Stimulated activated CD8-positive, alpha-beta memory T cell treated with anti-CD3 and anti-CD28 coated beads, Interleukin-15, amount 100 ng/mL, for 48 hours (primary cell): ENCODE data around the gene ISCA2.
"Not testable (repeated sequence)": the region's sequence is repeated elsewhere in the genome, so short reads cannot be mapped to it uniquely, and the experiment has no call there.

ENCODE experiments used
- DNase-seq, 2 donors: peaks; one replicate each; pipeline ENCODE4 v3.0.0-alpha.2; 2020; ENCODE audit warnings: low read depth in 2 of 2

Gene ISCA2

DNA sequence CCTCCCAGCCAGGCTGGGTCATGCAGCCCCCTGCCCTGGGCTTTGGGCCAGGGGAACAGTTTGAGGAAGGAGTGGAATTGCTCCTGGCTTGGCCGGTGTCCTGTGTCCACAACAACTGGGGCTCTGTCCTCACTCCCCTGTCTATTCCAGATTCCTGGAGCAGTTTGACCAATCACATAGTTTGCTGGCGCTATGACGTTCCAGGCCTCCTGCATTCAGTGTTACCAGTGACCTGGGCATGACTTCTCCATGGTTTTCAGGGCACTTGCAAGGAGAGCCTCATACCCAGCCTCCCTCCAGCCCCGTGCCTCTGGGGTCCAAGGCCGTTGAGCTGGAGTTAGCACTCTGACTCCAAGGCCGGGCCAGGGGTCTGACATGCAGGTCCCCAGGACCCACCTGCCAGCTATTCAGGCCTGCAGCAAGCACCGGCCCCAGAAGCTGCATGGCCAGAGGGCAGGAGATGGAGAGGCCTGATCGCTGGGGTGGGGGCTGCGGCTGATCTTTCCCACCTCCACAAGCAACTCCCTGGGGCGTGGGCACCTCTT, 34.2 kb downstream of the ISCA2 start:
- DNase-seq: no peak

DNA sequence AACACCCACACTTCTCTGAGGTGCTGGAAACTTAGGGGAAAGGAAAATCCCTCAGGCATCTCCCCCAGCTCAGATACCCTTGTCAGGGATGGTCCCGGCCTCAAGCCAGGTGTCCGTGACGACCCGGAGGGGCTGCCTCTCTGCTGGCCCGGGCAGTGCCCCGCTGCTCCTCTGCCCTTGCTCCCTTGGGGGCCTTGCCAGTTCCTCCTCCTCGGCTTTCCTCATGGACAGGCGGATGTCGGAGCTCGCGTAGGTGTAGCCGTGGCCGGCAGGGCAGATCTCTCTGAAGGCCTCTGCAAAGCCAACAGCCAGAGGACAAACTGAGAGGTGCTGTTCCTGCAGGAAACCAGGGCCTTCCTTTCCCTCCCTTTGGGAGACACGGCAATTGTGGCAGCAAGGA, 34.8 kb downstream of the ISCA2 start:
- no peak for DNase-seq

GRCh38 chr14:74528886-74529285, 35.3 kb downstream of the ISCA2 start:
- DNase-seq: no peak

DNA sequence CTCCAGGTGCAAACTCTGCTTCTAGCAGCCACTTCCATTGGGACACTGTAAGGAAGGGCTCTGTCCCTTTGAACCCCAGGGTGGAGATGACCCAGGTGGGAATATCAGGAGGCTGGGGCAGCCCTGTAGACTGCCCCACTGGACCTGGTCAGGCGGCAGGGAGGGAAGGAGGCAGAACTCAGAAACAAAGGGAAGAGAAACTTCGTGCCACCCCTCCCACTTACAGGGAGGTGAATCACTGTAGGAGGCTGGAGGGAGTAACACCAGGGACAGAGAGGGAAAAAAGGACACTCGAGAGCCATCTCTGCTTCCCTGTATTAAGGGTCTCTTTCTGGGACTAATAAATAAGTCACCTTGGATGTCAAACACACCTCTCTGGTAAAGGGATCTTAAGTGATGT, 37.4 kb downstream of the ISCA2 start:
- no peak for DNase-seq

DNA sequence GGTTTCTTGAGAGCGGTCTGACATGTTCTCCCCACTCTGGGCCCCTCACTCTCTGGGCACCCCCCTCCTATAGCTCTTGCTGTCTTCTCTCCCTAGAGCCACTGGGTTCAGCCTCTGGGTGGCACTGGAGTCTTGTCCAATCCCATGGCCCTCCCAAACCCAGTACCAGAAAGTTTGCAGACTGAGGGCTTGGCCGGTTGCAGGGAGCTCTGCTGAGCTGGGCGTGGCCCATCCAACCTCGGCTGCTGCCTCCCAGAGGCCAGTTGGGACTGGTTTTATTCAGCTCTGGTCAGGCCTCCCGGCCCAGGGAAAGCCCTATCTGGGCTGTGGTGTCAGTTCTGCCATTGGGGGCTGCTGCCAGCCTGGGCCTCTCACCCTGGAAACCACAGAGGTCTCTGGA, 37.9 kb downstream of the ISCA2 start:
- DNase-seq: no peak

GRCh38 chr14:74532246-74532645, 38.7 kb downstream of the ISCA2 start:
- no peak for DNase-seq

GRCh38 chr14:74533576-74533975, 40.0 kb downstream of the ISCA2 start:
- no peak for DNase-seq

- DNase-seq: no peak
These were observed 42.3 kb downstream of the ISCA2 start for GRCh38 chr14:74535756-74536325.

GRCh38 chr14:74536336-74536735, 42.8 kb downstream of the ISCA2 start:
- DNase-seq: not testable (repeated sequence)

DNA sequence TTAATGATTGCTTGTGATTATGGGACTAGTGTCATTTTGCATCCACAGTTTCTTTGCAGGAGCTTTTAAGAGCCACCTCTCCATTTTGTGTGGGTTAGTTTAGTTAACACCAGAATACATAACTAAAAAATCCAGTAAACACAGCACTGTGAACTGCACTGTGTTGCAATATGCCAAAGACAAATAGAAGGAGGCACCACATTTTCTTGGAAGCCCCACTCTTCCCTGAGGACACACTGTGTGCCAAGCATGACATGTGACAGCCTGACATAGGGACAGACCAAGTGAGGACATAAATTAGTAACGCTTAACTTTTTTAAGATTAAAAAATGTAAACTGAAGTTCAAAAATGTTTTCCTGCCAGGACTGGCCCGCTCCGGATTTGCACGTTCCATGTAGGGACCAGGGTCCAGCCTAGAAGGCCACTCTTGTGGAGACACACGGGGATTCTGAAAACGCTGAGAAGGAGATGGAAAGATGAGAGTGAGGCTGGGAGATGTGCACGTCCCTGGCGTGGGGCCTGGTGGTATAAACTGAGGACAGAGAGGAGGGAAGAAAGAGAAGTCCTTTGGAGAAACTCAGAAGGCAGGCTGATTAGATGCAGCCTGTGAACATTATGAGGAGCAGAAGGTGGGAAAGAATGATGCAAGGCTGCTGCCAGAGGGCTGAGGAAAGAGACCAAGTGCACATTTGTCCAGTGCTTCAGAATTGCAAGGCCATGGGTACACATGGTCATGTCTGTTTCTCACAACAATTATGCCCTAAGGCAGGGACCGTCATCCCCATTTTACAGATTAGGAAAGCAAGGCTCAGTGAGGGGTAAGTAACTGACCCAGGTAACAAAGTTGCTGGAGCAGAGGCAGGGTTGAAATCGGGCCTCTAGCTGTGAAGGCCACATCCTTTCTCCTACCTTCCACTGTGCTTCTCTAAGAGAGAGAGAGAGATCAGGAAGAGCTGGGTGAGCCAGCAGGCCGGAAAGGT, 45.1 kb downstream of the ISCA2 start:
- DNase-seq: no peak

DNA sequence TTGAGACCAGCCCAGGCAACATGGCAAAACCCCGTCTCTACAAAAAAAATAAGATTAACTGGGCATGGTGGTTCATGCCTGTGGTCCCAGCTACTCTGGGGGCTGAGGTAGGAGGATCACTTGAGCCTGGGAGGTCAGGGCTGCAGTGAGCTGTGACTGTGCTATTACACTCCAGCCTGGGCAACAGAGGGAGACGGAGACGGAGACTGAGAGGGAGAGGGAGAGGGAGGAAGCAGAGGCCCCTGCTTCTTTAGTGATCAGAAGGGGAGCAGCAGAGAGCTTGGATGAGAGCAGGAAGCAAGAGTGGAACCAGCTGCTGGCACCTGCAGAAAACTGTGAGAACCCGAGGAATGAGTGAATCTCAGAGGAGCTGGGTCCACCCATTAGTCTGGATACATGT, 45.9 kb downstream of the ISCA2 start:
- no peak for DNase-seq

DNA sequence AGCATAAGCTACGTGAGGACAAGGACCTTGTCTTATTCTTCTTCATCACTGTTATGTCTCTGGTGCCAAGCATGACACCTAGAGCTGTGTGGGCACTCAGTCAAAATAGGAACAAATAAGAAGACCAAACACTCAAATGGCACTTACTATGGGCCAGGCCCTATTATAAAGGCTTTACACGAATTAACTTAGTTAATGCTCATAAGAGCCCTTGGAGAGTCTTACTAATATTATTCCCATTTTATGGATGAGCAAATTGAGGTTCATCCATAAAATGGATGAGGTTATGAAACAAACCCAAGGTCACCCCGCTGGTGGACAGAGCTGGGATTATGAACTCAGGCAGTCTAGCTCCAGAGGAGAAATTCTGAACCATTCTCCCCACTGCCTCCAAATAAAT, 47.7 kb downstream of the ISCA2 start:
- no peak for DNase-seq

- no peak for DNase-seq
These were observed 48.6 kb downstream of the ISCA2 start for GRCh38 chr14:74542056-74542685.

- no peak for DNase-seq
These were observed 50.3 kb downstream of the ISCA2 start for GRCh38 chr14:74543771-74544438.

DNA sequence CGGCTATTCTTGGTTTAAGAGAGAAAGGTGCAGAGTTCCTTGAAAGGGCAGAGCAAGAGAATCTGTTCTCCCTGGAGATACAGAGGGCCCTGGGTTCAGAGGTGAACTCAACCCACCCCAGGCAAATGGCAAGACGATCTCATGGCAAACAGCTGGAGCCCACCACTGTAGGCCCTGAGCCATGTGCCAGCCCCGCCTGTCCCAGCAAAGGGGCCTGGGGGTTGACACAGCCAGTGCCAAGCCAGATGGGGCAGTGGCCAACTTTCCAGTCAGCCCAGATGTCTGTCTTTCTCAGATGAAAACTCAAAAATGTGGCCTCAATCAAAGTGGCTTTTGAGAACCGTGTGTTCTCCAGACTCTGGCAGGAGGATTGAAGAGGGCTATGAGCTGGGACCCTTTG, 51.8 kb downstream of the ISCA2 start:
- DNase-seq: no peak

GRCh38 chr14:74546416-74546815, 52.9 kb downstream of the ISCA2 start:
- no peak for DNase-seq
